PC-3 (cell line): Measurements from ENCODE around the gene ADAMTSL3. TPM values are rescaled to one million over a fixed set of nuclear protein-coding genes. Genes with fewer than 3 reads are reported as not detected.

Experiments used
- ATAC-seq: fragments of 200-7000 bp; cut with Tn5 transposase; 2 replicates; pipeline ENCODE4 v1.9.1; 2020; ENCODE audit warnings: mild to moderate bottlenecking, moderate library complexity
- Bru-seq: library from RNA; stranded (reverse); fragments of 400-500 nt; gene quantifications from one replicate; lab custom pipeline; 2021; lab: Mats Ljungman, UMichigan
- BruChase-seq, 2 experiments: library from RNA; stranded (reverse); fragments of 400-500 nt; gene quantifications; one replicate each; lab custom pipeline; 2021; lab: Mats Ljungman, UMichigan
- BruUV-seq: library from RNA; stranded (reverse); fragments of 400-500 nt; replicated peaks from 2 replicates; lab custom pipeline; 2021; lab: Mats Ljungman, UMichigan
- CTCF ChIA-PET: fragments of 300-600 bp; sonication (Branson Sonifier 250); formaldehyde crosslinking; loops from one replicate; lab custom pipeline; 2022; ENCODE audit warnings: antibody characterized with exemption; lab: Charles Lee
- POLR2A ChIA-PET: fragments of 300-600 bp; sonication (Branson Sonifier 250); formaldehyde crosslinking; loops from one replicate; lab custom pipeline; 2022; ENCODE audit warnings: antibody characterized with exemption; ENCODE audit not compliant: unreplicated experiment; lab: Charles Lee
- DNase-seq: peaks from one replicate; pipeline ENCODE4 v3.0.0-alpha.2; 2015
- H2AFZ ChIP-seq: fragments of 300-600 bp; sonication (generic); 2 replicates; pipeline ENCODE4 v1.6.0; 2016; ENCODE audit warnings: antibody characterized with exemption, low read length
- H3F3A ChIP-seq: fragments of 300-600 bp; sonication (generic); one replicate; pipeline ENCODE4 v1.6.0; 2017; ENCODE audit warnings: antibody characterized with exemption, low read length, control low read depth, mild to moderate bottlenecking; ENCODE audit not compliant: unreplicated experiment
- H3K27ac ChIP-seq: fragments of 300-600 bp; sonication (generic); 2 replicates; pipeline ENCODE4 v1.5.1; 2016; ENCODE audit warnings: mild to moderate bottlenecking, low read length
- H3K27me3 ChIP-seq: fragments of 300-600 bp; sonication (generic); 2 replicates; pipeline ENCODE4 v1.6.1; 2016; ENCODE audit warnings: low read length, mixed read lengths
- H3K36me3 ChIP-seq: fragments of 300-600 bp; sonication (generic); 2 replicates; pipeline ENCODE4 v1.6.1; 2016; ENCODE audit warnings: low read depth, mixed run types, low read length, mixed read lengths
- H3K4me1 ChIP-seq: fragments of 300-600 bp; sonication (generic); 2 replicates; pipeline ENCODE4 v1.5.1; 2016; ENCODE audit warnings: low read length; ENCODE audit not compliant: insufficient read depth
- H3K4me2 ChIP-seq: fragments of 300-600 bp; sonication (generic); 2 replicates; pipeline ENCODE4 v1.6.0; 2016; ENCODE audit warnings: low read length
- H3K4me3 ChIP-seq: fragments of 300-600 bp; sonication (generic); 2 replicates; pipeline ENCODE4 v1.5.1; 2016; ENCODE audit warnings: mild to moderate bottlenecking, low read length, mixed read lengths
- H3K79me2 ChIP-seq: fragments of 300-600 bp; sonication (generic); 2 replicates; pipeline ENCODE4 v1.6.1; 2017; ENCODE audit warnings: low read length, mixed read lengths
- H3K9ac ChIP-seq: fragments of 300-600 bp; sonication (generic); 2 replicates; pipeline ENCODE4 v1.6.0; 2016; ENCODE audit warnings: mild to moderate bottlenecking, low read length
- H3K9me2 ChIP-seq: fragments of 300-600 bp; sonication (generic); replicated peaks from 2 replicates; pipeline ENCODE4 v1.6.1; 2016; ENCODE audit warnings: mixed run types, low read length, mixed read lengths
- H3K9me3 ChIP-seq: fragments of 300-600 bp; sonication (generic); 2 replicates; pipeline ENCODE4 v1.6.1; 2016; ENCODE audit warnings: low read length, mixed read lengths
- H4K20me1 ChIP-seq: fragments of 300-600 bp; sonication (generic); 2 replicates; pipeline ENCODE4 v1.6.1; 2016; ENCODE audit warnings: low read length, mixed read lengths
- CTCF ChIP-seq: fragments of 300-600 bp; sonication (generic); conservative IDR thresholded peaks from 2 replicates; pipeline ENCODE4 v1.5.1; 2017; ENCODE audit warnings: antibody characterized with exemption, low read depth, mild to moderate bottlenecking, low read length
- EZH2 ChIP-seq: fragments of 300-600 bp; sonication (generic); IDR thresholded peaks from one replicate; pipeline ENCODE4 v1.6.1; 2017; ENCODE audit warnings: antibody characterized with exemption, mild to moderate bottlenecking, low read length; ENCODE audit not compliant: unreplicated experiment
- EZH2phosphoT487 ChIP-seq: fragments of 300-600 bp; sonication (generic); IDR thresholded peaks from 2 replicates; pipeline ENCODE4 v1.6.1; 2018; ENCODE audit warnings: mild to moderate bottlenecking, antibody characterized with exemption, low read length, borderline replicate concordance
- intact Hi-C: fragments of 100-400 bp; cut with micrococcal nuclease; formaldehyde crosslinking; loops from 2 replicates; pipeline ENCODE4 v1.9.0; 2023
- long read RNA-seq: library from polyadenylated mRNA; unstranded; transcript quantifications from one replicate; pipeline ENCODE4 v2.0.0, GENCODE V29; 2021; ENCODE audit not compliant: unreplicated experiment
- total RNA-seq: library from RNA; depleted of rRNA; stranded (reverse); fragments of >200 nt; gene quantifications from 2 replicates; pipeline ENCODE4 v1.2.3, GENCODE V29; 2014; rRNA removed

The ADAMTSL3 gene
- total RNA-seq (7.9 and 10.9 TPM in 2 replicates), Bru-seq, nascent RNA (percentile 55 among the genes with signal in this experiment), BruChase-seq, experiment 1, labeled RNA remaining after a 6-hour chase (percentile 46 among the genes with signal in this experiment), BruChase-seq, experiment 2, labeled RNA remaining after a 2-hour chase (percentile 48 among the genes with signal in this experiment)
- long read RNA-seq, full-length matches to known transcripts = 1 of 20 reads
- long read RNA-seq, partial matches to known transcripts = 7 of 20 reads
- long read RNA-seq, other reads (novel, unspliced or antisense) = 12 of 20 reads

- peaks cover 45% of the 10 kb centered on the region for H3K4me1 ChIP-seq
- H3K27me3 ChIP-seq = no peaks in the 10 kb centered on the region
- H3K27ac ChIP-seq = no peak within 1 kb of the TSS; the same call in 1 of the 2 replicates
- no peaks in the 10 kb centered on the region for H3K9me3 ChIP-seq
- POLR2A ChIA-PET = interaction anchor here (0.6 kb wide), 2 partner anchors 78 to 171 kb away, joined by 3 read pairs; no protein-coding TSS in a partner anchor
- TF ChIP-seq EZH2phosphoT487 (0 out of 2 replicates have a peak, but pooled peaks have one; percentile 49), EZH2 (no peak), CTCF (no peak)
- H3K36me3 ChIP-seq = no peaks in the 10 kb centered on the region; the same call in 1 of the 2 replicates
- intact Hi-C loops = loop anchor here (1.0 to 10.0 kb wide), 5 partner anchors 79 to 381 kb away; no protein-coding TSS in a partner anchor
- H4K20me1 ChIP-seq = no peaks in the 10 kb centered on the region
- H3K4me2 ChIP-seq = peak within 1 kb of the TSS; percentile 95
- CTCF ChIA-PET = interaction anchor here (1.0 kb wide), 1 partner anchor 93 kb away, joined by 4 read pairs; no protein-coding TSS in a partner anchor
- H3K9ac ChIP-seq = peak within 1 kb of the TSS; percentile 74
- no peaks in the 10 kb centered on the region for H3K9me2 ChIP-seq
- H3F3A ChIP-seq = no peaks in the 10 kb centered on the region
- H3K4me3 ChIP-seq = peak within 1 kb of the TSS; percentile 84
- peaks cover 13% of the 10 kb centered on the region for H3K79me2 ChIP-seq
- peak within 1 kb of the TSS; percentile 83 for H2AFZ ChIP-seq
- peak; percentile 74 for DNase-seq
- ATAC-seq = peak; percentile 61
- no TSS peak for BruUV-seq
Observed at GRCh38 chr15:83653639-83654378, at the start of gene ADAMTSL3. TSS of gene ADAMTSL3 (plus strand) at chr15:83654123. CDS start at chr15:83655762, 1,639 bp downstream.

GRCh38 chr15:83604549-83604948 is 49.4 kb upstream of the ADAMTSL3 start:
- no peak for TF ChIP-seq CTCF
- no peak for TF ChIP-seq EZH2
- TF ChIP-seq EZH2phosphoT487 = no peak
- no peak overlapping the region for H3K4me2 ChIP-seq
- CTCF ChIA-PET = no interaction called here

More at GRCh38 chr15:83604549-83604948, 49.4 kb upstream of the ADAMTSL3 start:
- POLR2A ChIA-PET = no interaction called here
- H2AFZ ChIP-seq = no peak overlapping the region
- H3K79me2 ChIP-seq = no peaks in the 10 kb centered on the region
- no peaks in the 10 kb centered on the region for H3K9me2 ChIP-seq
- no TSS peak for BruUV-seq
- peaks cover 11% of the 10 kb centered on the region for H3K4me1 ChIP-seq
- H3K27me3 ChIP-seq = no peaks in the 10 kb centered on the region
- H3K4me3 ChIP-seq = no peak overlapping the region
- ATAC-seq (no peak), DNase-seq (no peak)
- no peaks in the 10 kb centered on the region for H3K36me3 ChIP-seq
- H3K9ac ChIP-seq = no peak overlapping the region
- H3K9me3 ChIP-seq = no peaks in the 10 kb centered on the region
- H4K20me1 ChIP-seq = no peaks in the 10 kb centered on the region
- no peak overlapping the region for H3K27ac ChIP-seq
- H3F3A ChIP-seq = no peaks in the 10 kb centered on the region
- intact Hi-C loops = no loop called here
